ENCODE data around the gene PBX4. TPM values are rescaled to one million over a fixed set of nuclear protein-coding genes. Genes with fewer than 3 reads are reported as not detected.

The PBX4 gene
- total and polyA plus RNA-seq, 2 of the 8 experiments (the other 6 are each of a cell fraction or from before 2014, with no cell fraction given): 3.4 to 3.8 TPM

GRCh38 chr19:19542507-19542906 is 76.0 kb downstream of the PBX4 start:
- H3K56ac ChIP-seq (replicated peaks; ENCODE audit: insufficient read length, low read depth, low read length): no peak overlapping the region
- peaks cover 9% of the 10 kb centered on the region; the same call in 1 of the 2 replicates for H3K23me2 ChIP-seq (ENCODE audit: low read depth, low read length)
- CTCF ChIA-PET (ENCODE audit: partially characterized antibody): interaction anchor here (1.6 to 15.7 kb wide), 3 partner anchors 10 to 21 kb away, joined by 6 to 223 read pairs (median 9); no protein-coding TSS in a partner anchor
- peaks cover 6 to 26% (median 20%) of the 10 kb centered on the region in 4 experiments for H3K27me3 ChIP-seq (replicated peaks in 1 of 4; ENCODE audit: control insufficient read depth in 3 of 4, extremely low read depth in 1 of 4, insufficient read depth in 3 of 4, low read length in 3 of 4)
- H4K8ac ChIP-seq (ENCODE audit: extremely low read depth, insufficient read depth, low read length): no peak overlapping the region
- H2AFZ ChIP-seq (ENCODE audit: low read length): no peak overlapping the region
- peaks cover 0 to 8% (median 3%) of the 10 kb centered on the region in 4 experiments; a peak in 3 of 7 replicates for H3K4me1 ChIP-seq (replicated peaks in 1 of 4; ENCODE audit: control insufficient read depth in 3 of 4, insufficient read depth in 4 of 4, low read length in 3 of 4)
- H2BK12ac ChIP-seq (ENCODE audit: low read depth, low read length): peak overlapping the region; percentile 75; the same call in 1 of the 2 replicates
- no peak overlapping the region for H3K27ac ChIP-seq (ENCODE audit: low read depth, low read length)
- no peak overlapping the region; the same call in 1 of the 2 replicates for H2AK5ac ChIP-seq (ENCODE audit: low read depth, low read length)
- H3K4ac ChIP-seq (replicated peaks; ENCODE audit: insufficient read length, low read depth, low read length): no peak overlapping the region
- no peak overlapping the region for H4K91ac ChIP-seq (replicated peaks; ENCODE audit: insufficient read length, low read length)
- H3K36me3 ChIP-seq (ENCODE audit: control insufficient read depth in 2 of 4, insufficient read depth in 4 of 4, low read length in 3 of 4): no peaks in the 10 kb centered on the region
- H4K20me1 ChIP-seq (replicated peaks in 1 of 2; ENCODE audit: control insufficient read depth in 1 of 2, insufficient read depth in 2 of 2, low read length in 2 of 2): peaks cover 3% of the 10 kb centered on the region in 2 experiments
- H2BK120ac ChIP-seq (replicated peaks; ENCODE audit: low read depth, low read length): no peak overlapping the region
- H3K14ac ChIP-seq (ENCODE audit: insufficient read length): no peak overlapping the region
- FAIRE-seq (no peak), DNase-seq (ENCODE audit: low read depth in 1 of 2, low spot score in 2 of 2) (no peak)
- no peak overlapping the region for H3K9ac ChIP-seq (replicated peaks in 1 of 4; ENCODE audit: extremely low read depth in 1 of 4, low read depth in 3 of 4, low read length in 3 of 4)
- H4K5ac ChIP-seq (ENCODE audit: insufficient read length, low read depth, low read length): no peak overlapping the region
- H3K18ac ChIP-seq (ENCODE audit: extremely low read depth, low read length): no peak overlapping the region
- no peak overlapping the region for H3K4me3 ChIP-seq (ENCODE audit: extremely low read depth in 1 of 4, insufficient read depth in 2 of 4, low read depth in 3 of 4, low read length in 4 of 4)
- no peak overlapping the region for H2BK15ac ChIP-seq (ENCODE audit: low read length)
- H3K9me3 ChIP-seq (ENCODE audit: insufficient read depth in 2 of 2, low read depth in 1 of 2, low read length in 1 of 2): peaks cover 0 to 4% of the 10 kb centered on the region in 2 experiments; a peak in 1 of 4 replicates
- 0 out of 2 replicates have a peak overlapping the region, but pooled peaks have one; percentile 18 for H2BK20ac ChIP-seq (ENCODE audit: low read length)
- no peak overlapping the region for H3K4me2 ChIP-seq (ENCODE audit: insufficient read depth in 1 of 2, low read depth in 2 of 2, low read length in 2 of 2)
- H2BK5ac ChIP-seq (ENCODE audit: low read depth, low read length): no peak overlapping the region
- H3K79me1 ChIP-seq (ENCODE audit: low read depth, low read length): no peaks in the 10 kb centered on the region
- H3K79me2 ChIP-seq (ENCODE audit: control insufficient read depth in 1 of 2, insufficient read depth in 2 of 2, low read length in 2 of 2): no peaks in the 10 kb centered on the region
- H3K23ac ChIP-seq (ENCODE audit: insufficient read length): no peak overlapping the region
- POLR2A ChIA-PET (ENCODE audit: partially characterized antibody): interaction anchor here (1.0 to 1.8 kb wide), 3 partner anchors 9 to 27 kb away, joined by 3 to 4 read pairs (median 4); partner anchors contain the start of gene NDUFA13
- 89% methylated on average over 12 of the region's 12 CpGs; no CpG with 5 or more reads in 1 of the 2 experiments for WGBS, 2 experiments (ENCODE audit: extremely low coverage in 1 of 2, insufficient coverage in 1 of 2, insufficient read length in 1 of 2, insufficient replicate concordance in 2 of 2, low coverage in 1 of 2, low lambda C conversion rate in 2 of 2, missing lambda C conversion rate in 1 of 2)
- TF ChIP-seq SIX5 (IDR thresholded peaks at IDR 0.05; ENCODE audit: low read depth, low read length) (no peak), CHD1 (IDR thresholded peaks at IDR 0.05; ENCODE audit: low read depth, low read length) (no peak), EZH2 (IDR thresholded peaks at IDR 0.05; ENCODE audit: low read depth, low read length, severe bottlenecking) (no peak), ATF2 (IDR thresholded peaks at IDR 0.05; ENCODE audit: low read length) (no peak), KDM1A (IDR thresholded peaks at IDR 0.05; ENCODE audit: borderline replicate concordance, low read length) (no peak), KDM4A (IDR thresholded peaks at IDR 0.05; ENCODE audit: low read depth, low read length, severe bottlenecking) (no peak), TAF7 (optimal IDR thresholded peaks at IDR 0.05; ENCODE audit: borderline replicate concordance, low read depth, low read length) (no peak), E2F6 (IDR thresholded peaks at IDR 0.05) (no peak), MAFK (IDR thresholded peaks at IDR 0.05; ENCODE audit: low read depth, low read length) (no peak), POLR2A (IDR thresholded peaks at IDR 0.05; ENCODE audit: control extremely low read depth in 1 of 2, low read depth in 2 of 2, low read length in 2 of 2) (no peak), SP1 (IDR thresholded peaks at IDR 0.05; ENCODE audit: low read depth, low read length) (no peak), TEAD4 (IDR thresholded peaks at IDR 0.05; ENCODE audit: low read depth, low read length) (no peak)
